GM12892 (cell line): ENCODE results near the gene LAP3.

Experiments
- POLR2A ChIP-seq: IDR thresholded peaks from 2 replicates; pipeline ENCODE4 v1.6.1; 2011; ENCODE audit warnings: low read depth, low read length, control low read depth
- POLR2AphosphoS5 ChIP-seq: IDR thresholded peaks from 2 replicates; pipeline ENCODE4 v1.6.1; 2011; ENCODE audit warnings: low read depth, low read length, control low read depth

- TF ChIP-seq POLR2AphosphoS5 (no peak), POLR2A (no peak)
Measured at GRCh38 chr4:17597517-17597916, 20.5 kb downstream of the LAP3 start.
